ENCODE data around the gene MED15. TPM values are rescaled to one million over a fixed set of nuclear protein-coding genes. Genes with fewer than 3 reads are reported as not detected.

Gene MED15
- total and polyA plus RNA-seq, 2 of the 8 experiments (the other 6 are each of a cell fraction or from before 2014, with no cell fraction given), result 28.3 to 57.1 TPM

DNA sequence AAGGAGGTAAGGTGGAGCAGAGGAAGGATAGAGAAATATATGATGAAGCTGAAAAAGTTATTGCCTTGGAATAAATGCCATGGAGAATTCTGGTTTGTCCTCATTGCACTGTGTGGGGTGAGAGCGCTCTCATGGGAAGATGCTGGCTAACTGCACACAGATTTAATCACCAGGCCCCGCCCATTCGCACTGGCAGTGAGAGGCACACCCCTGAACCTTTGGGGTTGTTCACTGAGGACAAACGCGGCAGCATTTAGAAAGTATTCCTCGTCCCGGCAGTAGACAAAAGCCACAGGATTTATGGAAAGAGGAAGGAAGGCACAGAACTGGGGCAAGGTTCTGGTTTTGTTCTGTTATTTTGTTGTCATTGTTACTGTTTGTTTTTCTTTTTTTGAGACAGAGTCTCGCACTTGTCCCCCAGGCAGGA is 70.2 kb downstream of the MED15 start:
- no peaks in the 10 kb centered on the region for H3K27me3 ChIP-seq (replicated peaks in 1 of 4; ENCODE audit: control insufficient read depth in 3 of 4, extremely low read depth in 1 of 4, insufficient read depth in 3 of 4, low read length in 3 of 4)
- no peak overlapping the region for H3K4ac ChIP-seq (replicated peaks; ENCODE audit: insufficient read length, low read depth, low read length)
- H3K4me2 ChIP-seq (ENCODE audit: insufficient read depth in 1 of 2, low read depth in 2 of 2, low read length in 2 of 2), result no peak overlapping the region
- no peak overlapping the region for H4K8ac ChIP-seq (ENCODE audit: extremely low read depth, insufficient read depth, low read length)
- no peak overlapping the region for H3K18ac ChIP-seq (ENCODE audit: extremely low read depth, low read length)
- H3K79me2 ChIP-seq (ENCODE audit: control insufficient read depth in 1 of 2, insufficient read depth in 2 of 2, low read length in 2 of 2), result no peaks in the 10 kb centered on the region
- no peak overlapping the region for H3K23ac ChIP-seq (ENCODE audit: insufficient read length)
- no peak overlapping the region for H3K4me3 ChIP-seq (ENCODE audit: extremely low read depth in 1 of 4, insufficient read depth in 2 of 4, low read depth in 3 of 4, low read length in 4 of 4)
- H2BK5ac ChIP-seq (ENCODE audit: low read depth, low read length), result no peak overlapping the region
- H3K23me2 ChIP-seq (ENCODE audit: low read depth, low read length), result no peaks in the 10 kb centered on the region
- H3K56ac ChIP-seq (replicated peaks; ENCODE audit: insufficient read length, low read depth, low read length), result no peak overlapping the region
- WGBS, 2 experiments (ENCODE audit: extremely low coverage in 1 of 2, insufficient coverage in 1 of 2, insufficient read length in 1 of 2, insufficient replicate concordance in 2 of 2, low coverage in 1 of 2, low lambda C conversion rate in 2 of 2, missing lambda C conversion rate in 1 of 2), result 94% methylated on average over 8 of the region's 8 CpGs; no CpG with 5 or more reads in 1 of the 2 experiments
- H4K20me1 ChIP-seq (replicated peaks in 1 of 2; ENCODE audit: control insufficient read depth in 1 of 2, insufficient read depth in 2 of 2, low read length in 2 of 2), result peaks cover 3 to 8% of the 10 kb centered on the region in 2 experiments
- DNase-seq (ENCODE audit: low read depth in 1 of 2, low spot score in 2 of 2) (no peak), FAIRE-seq (no peak)
- no peak overlapping the region for H3K14ac ChIP-seq (ENCODE audit: insufficient read length)
- no peaks in the 10 kb centered on the region for H3K9me3 ChIP-seq (ENCODE audit: insufficient read depth in 2 of 2, low read depth in 1 of 2, low read length in 1 of 2)
- H3K79me1 ChIP-seq (ENCODE audit: low read depth, low read length), result no peaks in the 10 kb centered on the region; the same call in 1 of the 2 replicates
- no peak overlapping the region for H2BK120ac ChIP-seq (replicated peaks; ENCODE audit: low read depth, low read length)
- H3K9ac ChIP-seq (replicated peaks in 1 of 4; ENCODE audit: extremely low read depth in 1 of 4, low read depth in 3 of 4, low read length in 3 of 4), result no peak overlapping the region
- no peak overlapping the region for H4K91ac ChIP-seq (replicated peaks; ENCODE audit: insufficient read length, low read length)
- no peaks in the 10 kb centered on the region for H3K4me1 ChIP-seq (replicated peaks in 1 of 4; ENCODE audit: control insufficient read depth in 3 of 4, insufficient read depth in 4 of 4, low read length in 3 of 4)
- H3K27ac ChIP-seq (ENCODE audit: low read depth, low read length), result no peak overlapping the region
- no peak overlapping the region for H4K5ac ChIP-seq (ENCODE audit: insufficient read length, low read depth, low read length)
- H2BK12ac ChIP-seq (ENCODE audit: low read depth, low read length), result no peak overlapping the region
- no peak overlapping the region for H2BK20ac ChIP-seq (ENCODE audit: low read length)
- H2BK15ac ChIP-seq (ENCODE audit: low read length), result no peak overlapping the region
- no peak overlapping the region for H2AFZ ChIP-seq (ENCODE audit: low read length)
- H2AK5ac ChIP-seq (ENCODE audit: low read depth, low read length), result no peak overlapping the region
- ChIA-PET POLR2A (ENCODE audit: partially characterized antibody) (interaction anchor here (1.0 kb wide), 1 partner anchor 11 kb away, joined by 3 read pairs; no protein-coding TSS in a partner anchor), CTCF (ENCODE audit: partially characterized antibody) (interaction anchor here (0.5 to 26.7 kb wide), 3 partner anchors 10 to 154 kb away, joined by 3 to 366 read pairs (median 3); no protein-coding TSS in a partner anchor)
- peaks cover 2 to 14% (median 11%) of the 10 kb centered on the region in 4 experiments for H3K36me3 ChIP-seq (ENCODE audit: control insufficient read depth in 2 of 4, insufficient read depth in 4 of 4, low read length in 3 of 4)
- TF ChIP-seq TAF7 (optimal IDR thresholded peaks at IDR 0.05; ENCODE audit: borderline replicate concordance, low read depth, low read length), result no peak
- TF ChIP-seq RXRA (IDR thresholded peaks at IDR 0.05; ENCODE audit: insufficient read depth, low read depth, low read length), result no peak
- TF ChIP-seq, protein P1, sequence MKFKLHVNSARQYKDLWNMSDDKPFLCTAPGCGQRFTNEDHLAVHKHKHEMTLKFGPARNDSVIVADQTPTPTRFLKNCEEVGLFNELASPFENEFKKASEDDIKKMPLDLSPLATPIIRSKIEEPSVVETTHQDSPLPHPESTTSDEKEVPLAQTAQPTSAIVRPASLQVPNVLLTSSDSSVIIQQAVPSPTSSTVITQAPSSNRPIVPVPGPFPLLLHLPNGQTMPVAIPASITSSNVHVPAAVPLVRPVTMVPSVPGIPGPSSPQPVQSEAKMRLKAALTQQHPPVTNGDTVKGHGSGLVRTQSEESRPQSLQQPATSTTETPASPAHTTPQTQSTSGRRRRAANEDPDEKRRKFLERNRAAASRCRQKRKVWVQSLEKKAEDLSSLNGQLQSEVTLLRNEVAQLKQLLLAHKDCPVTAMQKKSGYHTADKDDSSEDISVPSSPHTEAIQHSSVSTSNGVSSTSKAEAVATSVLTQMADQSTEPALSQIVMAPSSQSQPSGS (IDR thresholded peaks at IDR 0.05; ENCODE audit: low read length), result no peak
- TF ChIP-seq RAD21 (IDR thresholded peaks at IDR 0.05 in 1 of 2, conservative IDR thresholded peaks at IDR 0.05 in 1 of 2; ENCODE audit: low read depth in 2 of 2, low read length in 2 of 2), result no peak
- no peak for TF ChIP-seq SRF (IDR thresholded peaks at IDR 0.05; ENCODE audit: low read depth, low read length)
- TF ChIP-seq JUN (IDR thresholded peaks at IDR 0.05; ENCODE audit: low read depth, low read length), result no peak
- TF ChIP-seq GABPA (IDR thresholded peaks at IDR 0.05; ENCODE audit: borderline replicate concordance, insufficient read depth, low read length), result no peak
- TF ChIP-seq ASH2L (IDR thresholded peaks at IDR 0.05; ENCODE audit: low read length), result no peak
- TF ChIP-seq CREB1 (IDR thresholded peaks at IDR 0.05), result no peak
- TF ChIP-seq SUZ12 (IDR thresholded peaks at IDR 0.05; ENCODE audit: low read length), result no peak
- no peak for TF ChIP-seq RBBP5 (IDR thresholded peaks at IDR 0.05; ENCODE audit: borderline replicate concordance, low read depth, low read length)
- TF ChIP-seq BACH1 (IDR thresholded peaks at IDR 0.05; ENCODE audit: low read length), result no peak
- TF ChIP-seq KDM5A (IDR thresholded peaks at IDR 0.05; ENCODE audit: low read length), result no peak

Measured in H1 (cell line).